ENCODE results near the gene LGALS7. TPM values are rescaled to one million over a fixed set of nuclear protein-coding genes. Genes with fewer than 3 reads are reported as not detected.
"Not testable (repeated sequence)": the region's sequence is repeated elsewhere in the genome, so short reads cannot be mapped to it uniquely, and the experiment has no call there.

Gene LGALS7
- total RNA-seq, 2 experiments from 2014 or later: not detected

DNA sequence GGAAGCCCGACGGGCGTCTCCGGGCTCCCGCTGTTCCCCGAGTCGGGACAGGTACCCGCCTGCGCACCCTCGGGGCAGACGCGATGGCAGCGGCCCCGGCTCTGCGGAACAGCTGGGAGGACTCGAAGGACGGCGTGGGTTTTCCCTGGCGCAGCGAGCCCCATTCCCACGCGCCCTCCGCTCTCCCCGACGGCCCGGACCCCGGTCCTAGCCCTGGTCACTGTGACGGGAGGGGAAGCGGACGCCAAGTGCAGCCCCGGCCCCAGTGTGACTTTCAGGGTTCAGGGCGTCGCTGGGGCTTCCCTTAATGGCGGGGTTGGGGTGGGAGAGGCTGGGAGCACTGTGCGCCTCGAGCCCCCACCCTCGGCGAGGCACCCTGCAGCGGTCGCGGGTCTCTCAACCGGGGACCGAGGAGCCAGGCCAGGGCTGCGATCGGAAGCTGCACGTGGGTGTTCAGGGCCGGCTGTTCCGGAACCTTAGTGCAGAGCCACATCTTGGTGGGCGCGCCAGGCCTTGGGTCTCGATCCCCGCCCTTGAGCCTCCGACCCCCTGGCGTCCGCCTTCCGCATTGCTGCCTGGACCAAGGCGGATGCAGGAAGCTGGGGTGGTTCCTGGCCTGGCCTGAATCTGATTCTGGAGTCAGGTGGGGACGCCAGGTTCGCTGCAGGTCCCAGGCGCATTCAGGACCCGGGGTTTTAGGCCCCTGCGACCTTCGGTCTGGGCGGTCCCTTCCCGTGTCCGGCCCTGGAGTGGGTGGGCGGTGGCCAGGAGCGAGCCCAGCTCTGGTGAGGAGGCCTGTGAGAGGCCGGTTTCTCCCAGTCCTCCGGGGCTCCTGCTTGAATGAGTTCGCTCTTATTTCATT lies 19.2 kb upstream of the LGALS7 start:
- DNase-seq (peak; percentile 72), ATAC-seq (ENCODE audit: low read depth) (peak; percentile 23)
- H3K4me1 Mint-ChIP-seq: peaks cover 3% of the 10 kb centered on the region
- no peaks in the 10 kb centered on the region for H3K36me3 Mint-ChIP-seq
- peak overlapping the region; percentile 62 for H3K4me3 Mint-ChIP-seq
- H3K27me3 Mint-ChIP-seq: peaks cover 9% of the 10 kb centered on the region
- no peak overlapping the region for H3K27ac Mint-ChIP-seq
- no peaks in the 10 kb centered on the region for H3K9me3 Mint-ChIP-seq
- POLR2A ChIA-PET: interaction anchor here (0.6 kb wide), 1 partner anchor 20 kb away, joined by 3 read pairs; no protein-coding TSS in a partner anchor

DNA sequence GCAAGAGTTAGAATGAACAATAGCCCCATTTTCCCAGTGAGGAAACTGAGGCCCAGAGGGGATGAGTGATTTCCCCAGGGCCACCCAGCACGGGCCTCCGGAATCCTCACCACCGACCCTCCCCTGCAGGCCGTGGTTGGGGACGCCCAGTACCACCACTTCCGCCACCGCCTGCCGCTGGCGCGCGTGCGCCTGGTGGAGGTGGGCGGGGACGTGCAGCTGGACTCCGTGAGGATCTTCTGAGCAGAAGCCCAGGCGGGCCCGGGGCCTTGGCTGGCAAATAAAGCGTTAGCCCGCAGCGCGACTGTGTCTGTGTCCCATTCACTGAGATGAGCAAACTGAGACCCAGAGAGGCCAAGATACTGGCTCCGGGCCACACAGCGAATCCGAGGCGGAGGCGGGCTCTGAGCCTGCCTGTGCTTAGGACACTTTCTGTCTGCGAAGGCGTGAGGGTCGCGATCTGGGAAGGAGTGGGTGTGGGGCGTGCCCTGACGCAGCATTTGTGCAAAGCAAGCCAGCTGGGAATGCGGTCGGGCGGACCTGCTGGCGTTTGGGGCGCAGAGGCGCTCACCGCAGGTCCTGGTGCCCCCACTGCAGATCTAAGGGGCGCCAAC lies 18.2 kb upstream of the LGALS7 start:
- not testable (repeated sequence) for H3K36me3 Mint-ChIP-seq

DNA sequence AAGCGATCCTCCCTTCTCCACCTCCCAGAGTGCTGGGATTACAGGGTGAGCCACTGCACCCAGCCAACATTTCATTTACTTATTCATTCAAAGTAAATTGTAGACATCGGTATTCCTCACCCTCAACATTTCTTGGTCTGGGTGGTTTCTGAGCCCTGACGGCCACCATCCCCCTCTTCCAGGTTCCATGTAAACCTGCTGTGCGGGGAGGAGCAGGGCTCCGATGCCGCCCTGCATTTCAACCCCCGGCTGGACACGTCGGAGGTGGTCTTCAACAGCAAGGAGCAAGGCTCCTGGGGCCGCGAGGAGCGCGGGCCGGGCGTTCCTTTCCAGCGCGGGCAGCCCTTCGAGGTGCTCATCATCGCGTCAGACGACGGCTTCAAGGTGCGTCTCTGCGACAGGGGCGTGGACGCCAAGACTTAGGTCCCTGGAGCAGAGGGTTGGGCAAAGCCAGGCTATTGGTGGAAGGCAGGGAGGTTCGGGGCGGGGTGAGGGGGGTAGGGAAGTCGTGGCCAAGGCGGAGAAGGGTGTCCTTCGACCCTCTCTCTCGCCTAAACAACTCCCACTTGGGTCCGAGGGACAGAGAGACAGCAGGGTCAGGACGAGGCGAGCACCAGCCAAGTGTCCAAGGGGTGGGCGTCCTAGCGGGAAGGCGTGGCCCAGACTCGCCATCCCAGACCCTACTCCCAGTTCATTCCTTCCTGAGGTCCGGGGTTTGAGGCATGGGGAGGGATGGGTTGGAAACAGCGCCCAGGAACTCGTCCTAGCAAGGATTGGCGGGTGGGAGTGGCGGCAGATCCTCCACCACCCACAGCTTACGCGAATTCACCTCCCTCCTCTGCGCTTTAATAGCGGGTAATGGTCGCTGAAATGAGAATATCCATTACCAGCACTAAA lies 17.4 kb upstream of the LGALS7 start:
- H3K9me3 Mint-ChIP-seq; H3K36me3 Mint-ChIP-seq; ATAC-seq (ENCODE audit: low read depth); DNase-seq; H3K4me1 Mint-ChIP-seq; H3K4me3 Mint-ChIP-seq; H3K27me3 Mint-ChIP-seq; POLR2A ChIA-PET; H3K27ac Mint-ChIP-seq: not testable (repeated sequence)

More for the DNA sequence above, 18.2 kb upstream of the LGALS7 start:
- DNase-seq, H3K9me3 Mint-ChIP-seq, H3K27ac Mint-ChIP-seq, POLR2A ChIA-PET, H3K27me3 Mint-ChIP-seq, H3K4me1 Mint-ChIP-seq, H3K4me3 Mint-ChIP-seq: not testable (repeated sequence)
- peak; percentile 89 for ATAC-seq (ENCODE audit: low read depth)

DNA sequence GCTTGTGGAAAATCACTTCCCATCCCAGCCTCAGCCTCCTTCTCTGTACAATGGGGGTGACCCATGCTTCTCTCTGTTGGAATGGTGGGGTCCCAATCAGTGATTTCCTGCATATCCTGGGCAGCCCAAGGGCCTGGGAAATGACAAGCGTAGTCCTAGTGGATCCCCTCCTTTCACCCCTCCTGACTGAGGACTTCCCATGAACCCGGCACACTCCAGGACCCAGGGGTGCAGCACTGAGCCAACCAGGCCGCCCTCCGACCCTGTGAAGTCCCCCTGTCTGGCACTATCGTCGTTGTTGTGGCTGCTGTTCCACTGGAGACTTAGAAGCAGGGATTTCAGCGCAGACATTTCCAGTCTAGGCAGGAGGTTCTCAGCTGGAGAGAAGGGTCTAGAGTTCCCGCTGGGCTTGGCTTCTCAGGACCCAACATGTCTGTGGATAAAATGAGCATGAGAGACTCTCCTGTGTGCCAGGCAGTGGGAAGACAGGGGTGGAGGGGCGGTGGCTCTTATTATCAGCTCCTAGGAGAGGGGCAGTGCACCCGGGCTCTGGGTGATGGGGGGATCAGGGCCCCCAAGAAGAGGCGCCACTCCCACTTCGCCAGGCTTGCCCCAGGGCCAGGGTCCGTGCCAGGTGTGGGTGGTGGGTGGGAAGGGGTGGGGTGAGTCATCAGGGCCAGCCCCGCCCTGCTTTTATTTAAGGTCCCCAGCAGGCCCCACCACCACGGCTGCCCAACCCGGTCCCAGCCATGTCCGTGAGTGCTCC lies 15.3 kb upstream of the LGALS7 start, which contains the start of gene LGALS7B:
Gene LGALS7B, plus strand, starts transcription at position 723 of the 766 bp plus-strand sequence. Its CDS starts 27 bp downstream, at position 750.
- ATAC-seq (ENCODE audit: low read depth): no peak
- peaks cover 5% of the 10 kb centered on the region for H3K27me3 Mint-ChIP-seq
- no peaks in the 10 kb centered on the region for H3K36me3 Mint-ChIP-seq
- DNase-seq: no peak
- H3K27ac Mint-ChIP-seq: peak within 1 kb of the TSS; percentile 40
- H3K4me3 Mint-ChIP-seq: no peak within 1 kb of the TSS
- POLR2A ChIA-PET: no interaction called here
- no peaks in the 10 kb centered on the region for H3K9me3 Mint-ChIP-seq
- peaks cover 7% of the 10 kb centered on the region for H3K4me1 Mint-ChIP-seq

DNA sequence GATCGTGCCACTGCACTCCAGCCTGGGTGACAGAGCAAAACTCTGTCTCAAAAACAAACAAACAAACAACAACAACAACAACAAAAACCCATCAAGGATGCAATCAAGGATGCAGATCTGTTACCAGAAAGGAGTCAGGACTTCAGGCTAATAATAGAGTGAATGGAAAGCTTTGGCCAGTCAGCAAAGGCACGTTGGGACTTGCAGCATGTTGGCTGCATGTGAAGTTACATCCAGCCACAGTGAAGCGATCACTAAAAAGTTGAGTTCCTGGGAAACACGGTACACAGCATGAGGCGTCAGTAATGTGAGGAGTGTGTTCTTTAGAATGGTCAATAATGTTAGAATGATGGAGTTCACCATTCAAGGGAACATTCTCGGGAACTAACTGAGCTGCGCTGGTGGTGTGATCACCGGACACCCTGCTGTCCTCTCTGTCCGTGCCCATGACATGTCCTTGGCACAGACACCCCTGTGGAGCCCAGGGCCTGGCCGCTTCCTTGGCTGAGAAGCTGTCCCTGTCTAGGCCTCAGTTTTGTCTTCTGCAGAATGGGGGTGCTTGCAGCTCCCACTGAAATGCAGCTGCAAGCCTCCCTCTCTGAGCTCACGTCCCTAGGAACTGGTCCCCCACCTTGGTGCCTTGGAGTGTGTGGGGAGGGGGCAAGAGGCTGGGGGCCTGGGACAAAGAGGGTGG lies 13.4 kb upstream of the LGALS7 start:
- ATAC-seq (ENCODE audit: low read depth): no peak
- POLR2A ChIA-PET: interaction anchor here (1.0 kb wide), 2 partner anchors 17 to 21 kb away, joined by 3 read pairs; no protein-coding TSS in a partner anchor
- no peak overlapping the region for H3K4me3 Mint-ChIP-seq
- no peak for DNase-seq
- H3K27ac Mint-ChIP-seq: no peak overlapping the region
- no peaks in the 10 kb centered on the region for H3K9me3 Mint-ChIP-seq
- no peaks in the 10 kb centered on the region for H3K36me3 Mint-ChIP-seq
- peaks cover 4% of the 10 kb centered on the region for H3K4me1 Mint-ChIP-seq
- peaks cover 5% of the 10 kb centered on the region for H3K27me3 Mint-ChIP-seq

DNA sequence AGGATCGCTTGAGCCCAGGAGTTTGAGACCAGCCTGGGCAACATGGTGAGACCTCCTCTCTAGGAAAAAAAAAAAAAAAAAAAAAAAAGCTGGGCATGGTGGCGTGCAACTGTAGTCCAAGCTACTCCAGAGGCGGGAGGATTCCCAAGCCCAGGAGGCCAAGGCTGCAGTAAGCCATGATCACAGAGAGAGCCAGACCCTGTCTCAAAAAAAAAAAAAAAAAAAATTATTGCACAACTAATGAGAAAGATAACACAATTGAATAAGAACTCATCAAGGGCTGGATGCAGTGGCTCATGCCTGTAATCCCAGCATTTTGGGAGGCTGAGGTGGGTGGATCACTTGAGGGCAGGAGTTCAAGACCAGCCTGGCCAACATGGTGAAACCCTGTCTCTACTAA lies 12.7 kb upstream of the LGALS7 start:
- H3K9me3 Mint-ChIP-seq; H3K27me3 Mint-ChIP-seq; H3K4me1 Mint-ChIP-seq; H3K36me3 Mint-ChIP-seq; H3K4me3 Mint-ChIP-seq; ATAC-seq (ENCODE audit: low read depth); H3K27ac Mint-ChIP-seq; DNase-seq: not testable (repeated sequence)
- POLR2A ChIA-PET: interaction anchor here (0.7 kb wide), 1 partner anchor 148 kb away, joined by 5 read pairs; no protein-coding TSS in a partner anchor

DNA sequence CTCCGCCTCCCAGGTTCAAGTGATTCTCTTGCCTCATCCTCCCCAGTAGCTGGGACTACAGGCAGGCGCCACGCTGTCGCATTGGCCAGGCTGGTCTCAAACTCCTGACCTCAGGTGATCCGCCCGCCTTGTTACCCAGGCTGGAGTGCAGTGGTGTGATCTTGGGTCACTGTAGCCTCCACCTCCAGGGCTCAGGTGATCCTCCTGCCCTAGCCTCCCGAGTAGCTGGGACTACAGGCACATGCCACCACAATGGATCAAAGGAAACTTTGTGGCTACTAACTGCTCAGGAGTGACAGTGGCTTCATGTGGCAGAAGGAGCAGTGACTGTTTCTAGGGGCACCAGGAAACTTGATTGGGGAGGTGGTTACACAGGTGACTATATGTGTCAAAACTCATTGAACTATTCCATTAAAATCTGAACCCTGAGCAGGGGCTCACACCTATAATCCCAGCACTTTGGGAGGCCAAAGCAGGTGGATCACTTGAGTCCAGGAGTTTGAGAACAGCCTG lies 11.9 kb upstream of the LGALS7 start:
- peaks cover 4% of the 10 kb centered on the region for H3K4me1 Mint-ChIP-seq
- H3K4me3 Mint-ChIP-seq: no peak overlapping the region
- DNase-seq: no peak
- H3K27me3 Mint-ChIP-seq: peaks cover 7% of the 10 kb centered on the region
- no peaks in the 10 kb centered on the region for H3K9me3 Mint-ChIP-seq
- no peak for ATAC-seq (ENCODE audit: low read depth)
- no peaks in the 10 kb centered on the region for H3K36me3 Mint-ChIP-seq
- no peak overlapping the region for H3K27ac Mint-ChIP-seq
- POLR2A ChIA-PET: no interaction called here

DNA sequence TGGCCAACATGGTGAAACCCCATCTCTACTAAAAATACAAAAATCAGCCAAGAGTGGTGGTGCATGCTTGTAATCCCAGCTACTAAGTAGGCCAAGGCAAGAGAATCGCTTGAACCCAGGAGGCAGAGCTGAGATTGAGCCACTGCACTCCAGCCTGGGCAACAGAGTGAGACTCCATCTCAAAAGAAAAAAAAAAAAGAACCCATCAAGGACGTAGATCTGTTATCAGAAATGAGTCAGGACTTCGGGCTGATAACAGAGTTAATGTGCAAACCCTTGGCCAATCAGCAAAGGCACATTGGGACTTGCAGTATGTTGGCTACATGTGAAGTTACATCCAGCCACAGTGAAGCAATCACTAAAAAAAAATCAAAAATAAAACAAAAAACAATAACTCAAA lies 10.9 kb upstream of the LGALS7 start:
- Mint-ChIP-seq H3K4me1 (peaks cover 4% of the 10 kb centered on the region), H3K4me3 (no peak overlapping the region), H3K9me3 (no peaks in the 10 kb centered on the region), H3K36me3 (no peaks in the 10 kb centered on the region), H3K27me3 (peaks cover 12% of the 10 kb centered on the region), H3K27ac (no peak overlapping the region)
- ATAC-seq (ENCODE audit: low read depth) (no peak), DNase-seq (no peak)
- POLR2A ChIA-PET: no interaction called here

DNA sequence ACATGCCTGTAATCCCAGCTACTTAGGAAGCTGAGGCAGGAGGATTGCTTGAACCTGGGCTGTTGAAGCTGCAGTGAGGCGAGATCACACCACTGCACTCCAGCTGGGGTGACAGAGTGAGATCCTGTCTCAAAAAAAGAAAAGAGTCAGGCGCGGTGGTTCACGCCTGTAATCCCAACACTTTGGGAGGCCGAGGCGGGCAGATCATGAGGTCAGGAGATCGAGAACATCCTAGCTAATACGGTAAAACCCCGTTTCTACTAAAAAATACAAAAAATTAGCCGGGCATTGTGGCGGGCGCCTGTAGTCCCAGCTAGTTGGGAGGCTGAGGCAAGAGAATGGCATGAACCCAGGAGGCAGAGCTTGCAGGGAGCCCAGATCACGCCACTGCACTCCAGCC lies 8.9 kb upstream of the LGALS7 start:
- H3K27ac Mint-ChIP-seq, H3K4me1 Mint-ChIP-seq: not testable (repeated sequence)

DNA sequence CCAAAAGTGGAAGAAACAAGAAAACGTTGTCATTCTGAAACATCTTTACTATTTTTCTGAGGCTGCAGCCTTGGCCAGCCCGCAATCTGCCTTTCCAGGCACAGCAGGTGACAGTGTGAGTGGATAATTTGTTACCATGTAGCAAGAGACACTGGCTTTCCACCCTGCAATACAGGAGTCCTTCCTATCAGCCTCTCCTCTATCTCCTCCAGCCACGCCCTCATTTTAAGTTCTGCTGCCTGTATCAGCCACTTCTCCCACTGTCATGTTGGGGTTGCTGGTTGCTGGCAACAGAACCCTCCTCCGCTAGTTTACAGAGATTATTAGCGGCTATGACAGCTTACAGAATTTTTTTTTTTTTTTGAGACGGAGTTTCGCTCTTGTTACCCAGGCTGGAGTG lies 7.7 kb upstream of the LGALS7 start:
- Mint-ChIP-seq H3K4me3 (no peak overlapping the region), H3K4me1 (peaks cover 4% of the 10 kb centered on the region), H3K27ac (no peak overlapping the region), H3K36me3 (no peaks in the 10 kb centered on the region), H3K9me3 (no peaks in the 10 kb centered on the region), H3K27me3 (peaks cover 17% of the 10 kb centered on the region)
- DNase-seq (no peak), ATAC-seq (ENCODE audit: low read depth) (no peak)
- POLR2A ChIA-PET: no interaction called here

More for the DNA sequence above, 8.9 kb upstream of the LGALS7 start:
- POLR2A ChIA-PET; H3K36me3 Mint-ChIP-seq; DNase-seq; H3K4me3 Mint-ChIP-seq; ATAC-seq (ENCODE audit: low read depth); H3K9me3 Mint-ChIP-seq: not testable (repeated sequence)
- H3K27me3 Mint-ChIP-seq: peaks cover 17% of the 10 kb centered on the region

DNA sequence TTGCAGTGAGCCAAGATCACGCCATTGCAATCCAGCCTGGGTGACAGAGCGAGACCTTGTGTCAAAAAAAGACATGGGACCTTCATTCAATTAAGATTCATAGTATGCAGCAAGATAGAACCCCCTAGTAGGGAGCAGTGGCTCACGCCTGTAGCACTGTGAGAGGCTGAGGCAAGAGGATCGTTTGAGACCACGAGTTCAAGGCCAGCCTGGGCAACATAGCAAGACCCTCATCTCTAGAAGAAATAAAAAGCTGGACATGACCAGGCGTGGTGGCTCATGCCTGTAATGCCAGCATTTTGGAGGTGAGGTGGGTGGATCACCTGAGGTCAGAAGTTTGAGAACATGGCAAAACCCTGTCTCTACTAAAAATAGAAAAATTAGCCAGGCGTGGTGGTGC lies 7.1 kb upstream of the LGALS7 start:
- POLR2A ChIA-PET: no interaction called here
- DNase-seq (no peak), ATAC-seq (ENCODE audit: low read depth) (no peak)
- Mint-ChIP-seq H3K9me3 (no peaks in the 10 kb centered on the region), H3K27me3 (peaks cover 17% of the 10 kb centered on the region), H3K4me3 (no peak overlapping the region), H3K27ac (no peak overlapping the region), H3K4me1 (peaks cover 4% of the 10 kb centered on the region), H3K36me3 (no peaks in the 10 kb centered on the region)

DNA sequence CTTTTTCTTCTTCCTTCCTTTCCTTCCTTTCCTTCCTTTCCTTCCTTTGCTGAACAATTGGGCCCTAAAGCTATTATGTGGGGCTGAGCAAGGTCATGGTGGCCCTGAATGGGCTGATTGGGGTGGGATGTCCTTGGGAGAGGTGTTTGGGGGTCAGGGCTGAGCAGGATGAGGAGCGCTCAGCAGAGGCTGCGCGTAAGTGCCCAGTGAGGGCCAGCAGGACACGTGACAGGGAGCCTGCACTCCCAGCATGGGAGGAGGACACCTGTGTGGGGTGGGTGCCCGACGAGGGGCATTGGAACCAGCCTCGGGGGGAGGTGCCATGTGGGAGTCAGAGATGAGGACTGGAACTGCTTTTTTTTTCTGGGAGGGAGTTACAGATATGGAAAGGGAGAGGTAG lies 5.4 kb upstream of the LGALS7 start:
- Mint-ChIP-seq H3K9me3 (no peaks in the 10 kb centered on the region), H3K27me3 (peaks cover 15% of the 10 kb centered on the region), H3K27ac (no peak overlapping the region), H3K4me3 (no peak overlapping the region), H3K4me1 (no peaks in the 10 kb centered on the region), H3K36me3 (no peaks in the 10 kb centered on the region)
- POLR2A ChIA-PET: no interaction called here
- ATAC-seq (ENCODE audit: low read depth) (no peak), DNase-seq (no peak)

Measured in activated naive CD8-positive, alpha-beta T cell treated with anti-CD3 and anti-CD28 coated beads, Interleukin-2, amount 10 ng/mL, durations not matched to agents 7 days and 5 days (primary cell).